ENCODE measurements around the gene PPP2R5D. TPM values are rescaled to one million over a fixed set of nuclear protein-coding genes. Genes with fewer than 3 reads are reported as not detected.
A peak's percentile ranks its signal among the peaks of the same experiment; 100 is the strongest.

Gene PPP2R5D
- total RNA-seq, 1 experiment from 2014 or later, result 53.5 TPM

GRCh38 chr6:43006251-43006650 lies 21.9 kb downstream of the PPP2R5D start:
- peaks cover 4 to 5% of the 10 kb centered on the region in 2 experiments; a peak in 3 of 4 replicates for H3K4me1 Mint-ChIP-seq
- WGBS (ENCODE audit: extremely low coverage, insufficient read length, low lambda C conversion rate), result no CpG with 5 or more reads among the region's 11 CpGs

More at GRCh38 chr6:43006251-43006650, 21.9 kb downstream of the PPP2R5D start:
- H3K23me2 ChIP-seq (ENCODE audit: insufficient read length, low read depth, low read length, poor library complexity, severe bottlenecking), result no peaks in the 10 kb centered on the region
- H3T11ph ChIP-seq (ENCODE audit: low read length), result no peak overlapping the region
- no peak overlapping the region for H3K23ac ChIP-seq (ENCODE audit: insufficient read length, low read depth, low read length)
- no peak overlapping the region for H3K4ac ChIP-seq (ENCODE audit: low read depth, low read length)
- no peaks in the 10 kb centered on the region for H3K27me3 ChIP-seq (ENCODE audit: insufficient read depth, low read length)
- no peak for TF ChIP-seq CTCF (conservative IDR thresholded peaks at IDR 0.05)
- no peaks in the 10 kb centered on the region for H3K4me1 ChIP-seq (ENCODE audit: insufficient read depth, low read length)
- no peak overlapping the region for H2BK20ac ChIP-seq (ENCODE audit: low read depth, low read length, poor library complexity, severe bottlenecking)
- H2BK120ac ChIP-seq (ENCODE audit: low read depth, low read length, poor library complexity, severe bottlenecking), result no peak overlapping the region
- H3K18ac ChIP-seq (ENCODE audit: insufficient read length, low read depth, low read length), result no peak overlapping the region
- H3K9me3 ChIP-seq (ENCODE audit: control insufficient read depth, low read depth, low read length), result no peaks in the 10 kb centered on the region
- no peak overlapping the region for H4K8ac ChIP-seq (replicated peaks; ENCODE audit: insufficient read length, low read depth, low read length)
- Mint-ChIP-seq H3K9me3 (no peaks in the 10 kb centered on the region), H3K4me3 (no peak overlapping the region), H3K36me3 (ENCODE audit: insufficient read depth in 1 of 3, low read depth in 3 of 3) (peaks cover 18 to 63% (median 56%) of the 10 kb centered on the region in 3 experiments; a peak in 6 of 7 replicates), H3K27me3 (ENCODE audit: low read depth) (no peaks in the 10 kb centered on the region), H3K27ac (peak overlapping the region in 1 of 3 experiments; percentile 75; a peak in 1 of 7 replicates)
- no peak for DNase-seq
- H2BK15ac ChIP-seq (ENCODE audit: low read depth, low read length), result no peak overlapping the region
- no peak overlapping the region for H4K91ac ChIP-seq (ENCODE audit: insufficient read length, low read depth, low read length)
- no peak overlapping the region for H3K27ac ChIP-seq (ENCODE audit: insufficient read length, low read depth, low read length)
- H4K20me1 ChIP-seq (ENCODE audit: control insufficient read depth, insufficient read depth, insufficient read length), result no peaks in the 10 kb centered on the region
- no peak overlapping the region for H3K9ac ChIP-seq (ENCODE audit: extremely low read depth, insufficient read length, low read length)
- no peak overlapping the region for H2BK12ac ChIP-seq (ENCODE audit: insufficient read length, low read depth, low read length)
- H2BK5ac ChIP-seq (ENCODE audit: insufficient read length, low read length), result no peak overlapping the region
- no peak overlapping the region for H3K14ac ChIP-seq (ENCODE audit: insufficient read depth, low read length)
- no peak overlapping the region for H4K5ac ChIP-seq (ENCODE audit: insufficient read length, low read depth, low read length)
- no peak overlapping the region for H3K56ac ChIP-seq (ENCODE audit: insufficient read length, low read depth, low read length)
- 0 out of 2 replicates have a peak, but pooled peaks cover 2% of the 10 kb centered on the region for H3K79me2 ChIP-seq (ENCODE audit: insufficient read depth, low read length)
- no peak overlapping the region for H3K4me2 ChIP-seq (ENCODE audit: insufficient read depth, insufficient read length, low read length)
- no peak overlapping the region for H2AFZ ChIP-seq (ENCODE audit: low read length)
- H3K79me1 ChIP-seq (ENCODE audit: insufficient read depth, low read depth, low read length, poor library complexity, severe bottlenecking), result no peaks in the 10 kb centered on the region
- H2AK5ac ChIP-seq (ENCODE audit: insufficient read length, low read length), result no peak overlapping the region

All from H9 (cell line).